WI38 (cell line): Measurements from ENCODE around the gene EGFL7.
"Not testable (repeated sequence)": the region's sequence is repeated elsewhere in the genome, so short reads cannot be mapped to it uniquely, and the experiment has no call there.

ENCODE experiments used
- H3K4me3 ChIP-seq: 2 replicates; pipeline ENCODE4 v1.5.1; 2011; ENCODE audit warnings: low read depth, mild to moderate bottlenecking, control low read depth, low read length
- CTCF ChIP-seq: IDR thresholded peaks from 2 replicates; pipeline ENCODE4 v1.5.1; 2012; ENCODE audit warnings: low read depth, mild to moderate bottlenecking, control low read depth, low read length

The EGFL7 gene

GRCh38 chr9:136707849-136708517 lies 45.3 kb downstream of the EGFL7 start:
- no peak overlapping the region for H3K4me3 ChIP-seq
- TF ChIP-seq CTCF, result no peak

- TF ChIP-seq CTCF, result no peak
- H3K4me3 ChIP-seq, result no peak overlapping the region
Observed at GRCh38 chr9:136709454-136710109, 46.9 kb downstream of the EGFL7 start.

- no peak for TF ChIP-seq CTCF
Observed at GRCh38 chr9:136710543-136710942, 47.8 kb downstream of the EGFL7 start.

GRCh38 chr9:136711219-136711648 lies 48.5 kb downstream of the EGFL7 start:
- not testable (repeated sequence) for H3K4me3 ChIP-seq

More at GRCh38 chr9:136710543-136710942, 47.8 kb downstream of the EGFL7 start:
- no peak overlapping the region for H3K4me3 ChIP-seq

GRCh38 chr9:136711751-136712689 lies 49.3 kb downstream of the EGFL7 start, which contains the start of gene DIPK1B:
Gene DIPK1B (plus strand): TSS chr9:136712572. CDS start chr9:136712666, 94 bp downstream.
- TF ChIP-seq CTCF, result no peak
- H3K4me3 ChIP-seq, result peak within 1 kb of the TSS; percentile 17; the same call in 1 of the 2 replicates

GRCh38 chr9:136712690-136713544 lies 50.2 kb downstream of the EGFL7 start:
- peak overlapping the region; percentile 17; the same call in 1 of the 2 replicates for H3K4me3 ChIP-seq
- TF ChIP-seq CTCF, result no peak

GRCh38 chr9:136713550-136713949 lies 50.8 kb downstream of the EGFL7 start:
- H3K4me3 ChIP-seq, result no peak overlapping the region
- no peak for TF ChIP-seq CTCF
